ENCODE results near the gene COL5A3.
A peak's percentile ranks its signal among the peaks of the same experiment; 100 is the strongest.
"Not testable (repeated sequence)": the region's sequence is repeated elsewhere in the genome, so short reads cannot be mapped to it uniquely, and the experiment has no call there.

The COL5A3 gene

DNA sequence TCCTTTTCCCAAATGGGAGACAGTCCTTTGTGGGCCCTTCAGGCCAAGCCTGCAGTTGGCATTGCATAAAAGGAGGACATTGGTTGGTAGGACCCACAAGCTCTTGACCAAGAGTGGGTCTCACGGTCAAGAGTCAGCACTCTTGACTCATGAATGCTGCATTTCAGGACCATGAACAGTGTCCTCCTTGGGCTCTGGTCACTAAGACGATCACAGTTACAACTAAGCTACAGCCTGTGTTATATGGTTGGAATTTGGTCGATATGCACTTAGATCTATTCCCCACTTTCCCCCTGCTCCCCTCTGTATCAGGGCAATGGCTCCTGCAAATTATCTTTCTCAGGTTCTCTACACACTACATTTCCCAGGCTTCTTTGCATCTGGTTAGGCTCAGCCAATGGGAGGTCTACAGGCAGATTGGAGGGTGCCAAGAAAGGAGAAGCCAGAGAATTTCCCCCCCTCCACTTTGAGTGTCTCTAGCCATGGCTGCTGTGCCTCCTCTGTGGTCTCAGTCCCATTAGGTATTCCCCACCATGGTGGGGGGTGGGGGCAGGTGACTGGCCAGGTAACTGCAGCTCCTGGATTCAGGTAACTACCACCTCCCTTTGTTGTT, 70.9 kb downstream of the COL5A3 start:
- DNase-seq (ENCODE audit: low read depth in 2 of 2, low spot score in 1 of 2) = no peak

DNA sequence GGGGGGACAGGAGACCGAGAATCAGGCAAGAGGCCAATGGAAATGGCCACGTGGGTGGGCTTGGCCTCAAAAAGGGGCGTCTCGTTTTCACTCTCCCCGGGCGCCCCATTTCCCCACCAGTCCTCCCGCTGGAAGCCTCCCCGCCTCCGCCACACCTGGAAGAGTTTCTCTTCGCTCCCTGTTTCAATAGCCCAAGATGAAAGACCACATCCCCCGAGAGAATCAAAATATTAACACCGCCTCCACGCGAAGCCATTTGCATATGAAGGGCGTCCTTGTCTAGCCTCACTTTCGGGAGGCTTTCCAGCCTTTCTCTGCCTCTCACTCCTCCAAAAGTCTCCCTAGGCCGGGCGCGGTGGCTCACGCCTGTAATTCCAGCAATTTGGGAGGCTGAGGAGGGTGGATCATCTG, 73.3 kb downstream of the COL5A3 start:
- DNase-seq (ENCODE audit: low read depth in 2 of 2, low spot score in 1 of 2) = no peak

DNA sequence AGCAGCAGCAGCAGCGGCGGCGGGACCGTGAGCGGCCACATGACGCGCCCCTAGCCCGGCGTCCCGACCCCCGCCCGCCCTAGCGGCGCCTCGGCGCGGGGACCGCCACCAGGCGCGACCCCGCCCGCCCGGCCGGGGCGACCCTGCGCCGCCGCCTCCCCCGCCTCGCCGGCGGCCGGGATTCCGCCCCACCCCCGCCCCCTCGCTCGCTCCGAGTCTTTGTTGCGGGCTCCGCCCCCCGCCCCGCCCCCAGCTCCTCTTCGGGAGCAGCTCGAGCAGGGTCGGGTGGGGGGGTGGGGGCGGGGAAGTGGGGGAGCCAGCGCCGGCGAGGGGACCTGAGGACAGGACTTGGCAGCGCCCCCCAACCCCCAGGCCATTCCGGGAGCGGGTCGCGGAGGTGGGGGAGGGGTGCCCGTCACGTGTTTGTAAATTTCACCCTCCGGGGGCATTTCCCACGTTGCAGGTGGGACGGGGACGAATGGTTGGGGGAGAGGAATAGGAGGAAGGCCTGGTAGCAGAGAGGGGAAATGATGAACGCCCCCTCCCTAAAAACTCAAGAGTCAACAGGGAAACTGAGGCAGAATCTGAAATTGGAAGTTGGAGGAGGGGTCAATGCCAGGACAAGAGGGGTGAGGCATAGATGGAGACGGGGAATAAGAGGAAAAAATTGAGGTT, 73.8 kb downstream of the COL5A3 start, which contains the start of gene OLFM2:
Gene OLFM2, minus strand, starts transcription at position 190 of the 675 bp plus-strand sequence. Its CDS starts 149 bp downstream, at position 41.
- DNase-seq (ENCODE audit: low read depth in 2 of 2, low spot score in 1 of 2) = peak in 1 of 2 donors; percentile 15

DNA sequence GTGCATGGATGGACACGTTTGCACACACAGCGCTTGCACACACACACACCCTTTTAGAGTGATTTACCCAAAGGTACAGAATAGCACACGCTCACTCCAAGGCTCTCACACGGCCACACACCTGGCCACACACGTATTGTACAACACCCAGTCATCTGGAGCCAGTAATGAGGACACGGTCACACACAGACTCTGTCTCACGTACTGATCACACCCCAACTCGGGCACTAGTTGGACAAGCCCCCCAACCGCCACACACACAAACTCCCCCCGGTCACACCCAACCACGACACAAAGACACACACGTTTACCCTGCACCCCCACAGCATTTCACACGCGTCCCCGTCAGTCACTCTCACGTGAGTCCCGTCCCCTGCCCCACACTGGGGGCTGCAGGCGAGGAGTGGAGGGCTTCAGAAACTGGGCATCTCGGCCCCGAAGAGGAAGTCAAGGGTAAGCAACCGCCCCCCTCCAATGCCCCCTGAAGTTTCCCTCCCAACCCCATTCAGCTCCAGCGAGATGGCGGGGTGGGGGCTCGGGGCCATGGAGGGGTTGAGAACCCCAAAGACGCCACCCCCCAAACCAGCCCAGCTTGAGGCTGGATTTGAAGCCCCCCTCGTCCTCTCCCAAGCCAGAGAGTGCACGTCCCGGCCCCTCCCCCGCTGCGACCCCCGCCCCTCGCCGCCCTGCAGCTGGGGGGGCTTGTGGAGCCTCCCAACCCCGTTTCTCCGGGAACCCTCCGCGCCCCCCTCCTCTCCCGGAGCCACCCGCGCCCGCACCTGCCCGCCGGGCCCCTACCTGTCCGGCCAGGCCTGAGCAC, 74.6 kb downstream of the COL5A3 start:
- DNase-seq (ENCODE audit: low read depth in 2 of 2, low spot score in 1 of 2) = no peak

DNA sequence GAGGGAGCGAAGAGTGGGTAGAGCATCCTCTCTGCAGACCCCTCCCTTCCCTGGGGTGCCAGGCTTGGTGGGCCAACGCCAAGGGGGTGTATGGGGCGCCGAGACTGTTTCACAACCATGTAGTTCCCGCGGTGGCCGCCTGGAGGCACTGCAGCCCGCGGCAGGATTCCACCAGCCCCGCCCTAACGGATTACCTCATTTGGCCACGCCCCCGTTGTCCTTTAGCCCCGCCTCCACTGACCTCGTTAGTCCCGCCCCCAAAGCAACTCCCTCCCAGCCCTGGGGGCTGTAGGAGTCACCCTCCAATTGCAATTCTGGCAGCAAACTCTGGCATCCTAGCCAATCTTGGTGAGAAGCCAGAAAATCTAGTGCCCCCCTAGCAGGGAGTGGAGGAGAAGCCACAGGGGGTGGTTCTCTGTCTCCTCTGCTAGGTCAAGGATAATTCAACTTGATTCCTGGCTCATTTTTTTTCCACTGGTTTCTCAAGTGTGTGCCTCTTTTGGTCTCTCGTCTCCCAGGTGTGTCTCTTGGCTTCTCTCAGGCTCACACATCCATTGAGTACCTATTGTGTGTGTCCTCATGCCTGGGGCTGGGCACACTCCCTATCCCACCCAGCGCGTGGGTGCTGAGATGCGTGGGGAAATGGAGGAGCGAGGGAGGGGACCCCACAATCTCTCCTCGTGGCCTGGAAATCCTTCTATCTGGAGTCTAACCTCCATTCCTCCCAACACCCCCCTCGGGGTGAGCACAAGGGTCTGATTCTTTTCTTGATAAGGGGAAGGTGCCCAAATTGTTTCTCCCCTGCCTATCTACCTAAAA, 76.0 kb downstream of the COL5A3 start:
- DNase-seq (ENCODE audit: low read depth in 2 of 2, low spot score in 1 of 2) = peak; percentile 51 to 76

DNA sequence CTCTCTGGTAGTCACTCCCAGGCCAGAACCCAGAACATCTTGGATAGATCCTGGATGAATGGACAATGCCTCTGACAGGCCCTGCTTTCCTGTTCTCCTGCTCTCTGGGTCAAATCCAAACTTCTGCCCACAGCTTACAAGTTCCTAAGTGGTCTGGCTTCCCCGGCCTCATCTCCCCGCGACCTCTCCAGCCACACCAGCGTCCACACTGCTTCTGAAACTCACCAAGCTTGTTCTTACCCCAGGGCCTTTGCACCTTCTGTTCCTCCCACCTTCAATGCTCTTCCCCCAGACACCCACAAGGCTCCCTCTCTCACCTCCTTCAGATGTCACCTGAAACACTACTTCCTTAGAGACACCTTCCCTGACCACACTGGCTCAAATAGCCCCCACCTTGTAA, 77.5 kb downstream of the COL5A3 start:
- DNase-seq (ENCODE audit: low read depth in 2 of 2, low spot score in 1 of 2) = no peak

DNA sequence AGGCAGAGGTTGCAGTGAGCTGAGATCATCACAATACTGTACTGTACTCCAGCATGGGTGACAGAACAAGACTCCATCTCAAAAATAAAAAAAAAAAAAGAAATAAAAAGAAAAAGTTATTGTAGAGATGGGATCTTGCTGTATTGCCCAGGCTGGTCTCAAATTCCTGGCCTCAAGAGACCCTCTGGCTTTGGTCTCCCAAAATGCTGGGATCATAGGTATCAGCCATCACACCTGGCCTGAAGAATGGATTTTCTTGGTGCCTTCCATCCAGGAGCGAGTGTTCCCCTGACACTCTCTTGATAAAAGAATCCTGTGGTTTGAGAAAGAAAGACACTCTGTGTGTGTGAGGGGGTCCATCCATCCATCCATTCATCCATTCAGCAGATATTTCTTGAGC, 78.7 kb downstream of the COL5A3 start:
- DNase-seq (ENCODE audit: low read depth in 2 of 2, low spot score in 1 of 2) = no peak

DNA sequence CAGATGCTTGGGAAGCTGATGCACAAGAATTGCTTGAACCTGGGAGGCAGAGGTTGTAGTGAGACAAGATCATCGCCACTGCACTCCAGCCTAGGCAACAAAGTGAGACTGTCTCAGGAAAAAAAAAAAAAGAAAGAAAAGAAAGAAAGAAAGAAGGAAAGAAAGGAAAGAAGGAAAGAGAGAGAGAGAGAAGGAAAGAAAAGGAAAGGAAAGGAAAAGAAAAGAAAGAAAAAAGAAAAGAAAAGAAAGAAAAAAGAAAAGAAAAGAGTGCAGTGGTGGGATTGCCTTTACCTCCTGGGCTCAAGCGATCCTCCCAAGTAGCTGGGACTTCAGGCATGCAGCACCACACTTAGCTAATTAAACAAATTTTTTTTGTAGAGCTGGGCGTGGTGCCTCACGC, 86.9 kb downstream of the COL5A3 start:
- DNase-seq (ENCODE audit: low read depth in 2 of 2, low spot score in 1 of 2) = no peak

DNA sequence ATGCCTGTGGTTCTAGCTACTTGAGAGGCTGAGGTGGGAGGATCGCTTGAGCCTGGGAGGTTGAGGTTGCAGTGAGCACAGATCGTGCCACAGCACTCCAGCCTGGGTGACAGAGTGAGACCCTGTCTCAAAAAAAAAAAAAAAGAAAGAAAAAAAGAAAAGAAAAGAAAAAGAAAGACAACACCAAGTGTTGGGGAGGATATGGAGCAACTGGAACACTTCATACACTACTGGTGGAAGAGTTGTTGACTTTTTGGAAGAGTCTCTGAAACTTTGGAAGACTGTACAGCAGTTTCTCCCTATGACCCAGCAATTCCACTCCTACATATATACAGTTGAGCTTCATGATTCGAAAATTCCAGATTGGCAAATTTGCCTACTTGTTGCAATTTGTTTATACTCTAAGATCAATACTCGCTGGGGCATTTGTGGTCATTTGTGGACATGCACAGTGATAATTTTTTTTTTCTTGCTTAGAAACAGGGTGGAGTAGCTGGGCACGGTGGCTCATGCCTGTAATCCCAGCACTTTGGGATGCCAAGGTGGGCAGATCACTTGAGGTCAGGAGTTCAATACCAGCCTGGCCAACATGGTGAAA, 87.4 kb downstream of the COL5A3 start:
- DNase-seq (ENCODE audit: low read depth in 2 of 2, low spot score in 1 of 2) = not testable (repeated sequence)

DNA sequence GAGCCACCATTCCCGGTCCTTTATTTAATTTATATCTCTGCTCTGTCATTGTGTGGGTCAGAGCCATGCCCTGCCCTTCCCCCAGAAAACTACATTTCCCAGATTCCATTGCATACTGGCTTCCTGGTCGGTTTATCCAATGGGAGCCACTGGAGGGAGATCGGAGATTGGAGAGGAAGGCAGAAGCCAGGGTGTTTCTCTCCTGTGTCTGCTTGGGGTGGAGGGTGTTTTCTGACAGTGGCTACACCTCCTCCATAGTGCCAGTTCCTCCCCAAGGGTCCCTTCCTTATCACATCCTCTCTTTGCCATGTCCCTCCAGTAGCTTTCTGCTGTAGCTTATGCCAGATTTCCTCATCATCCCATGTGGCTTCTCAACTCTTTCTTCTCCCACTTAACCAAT, 93.0 kb downstream of the COL5A3 start:
- DNase-seq (ENCODE audit: low read depth in 2 of 2, low spot score in 1 of 2) = no peak

DNA sequence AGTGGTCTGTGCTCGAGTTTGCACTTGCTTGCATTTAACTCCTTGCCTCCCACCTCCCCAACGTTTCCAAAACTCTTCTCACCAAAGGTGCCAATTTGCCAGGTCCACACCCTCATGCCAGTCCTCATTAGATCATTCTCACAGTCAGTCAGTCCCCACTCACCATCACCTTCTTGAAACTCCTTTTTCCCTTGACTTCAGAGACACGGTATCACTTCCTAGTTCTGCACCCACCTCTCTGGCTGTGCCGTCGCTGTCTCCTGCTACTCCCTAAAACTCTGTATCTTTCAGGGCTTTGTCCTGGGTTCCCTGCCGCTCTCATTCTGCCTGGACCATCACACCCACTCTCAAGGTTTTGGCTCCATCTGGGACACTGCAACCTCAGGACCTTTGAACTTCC, 93.6 kb downstream of the COL5A3 start:
- DNase-seq (ENCODE audit: low read depth in 2 of 2, low spot score in 1 of 2) = no peak

DNA sequence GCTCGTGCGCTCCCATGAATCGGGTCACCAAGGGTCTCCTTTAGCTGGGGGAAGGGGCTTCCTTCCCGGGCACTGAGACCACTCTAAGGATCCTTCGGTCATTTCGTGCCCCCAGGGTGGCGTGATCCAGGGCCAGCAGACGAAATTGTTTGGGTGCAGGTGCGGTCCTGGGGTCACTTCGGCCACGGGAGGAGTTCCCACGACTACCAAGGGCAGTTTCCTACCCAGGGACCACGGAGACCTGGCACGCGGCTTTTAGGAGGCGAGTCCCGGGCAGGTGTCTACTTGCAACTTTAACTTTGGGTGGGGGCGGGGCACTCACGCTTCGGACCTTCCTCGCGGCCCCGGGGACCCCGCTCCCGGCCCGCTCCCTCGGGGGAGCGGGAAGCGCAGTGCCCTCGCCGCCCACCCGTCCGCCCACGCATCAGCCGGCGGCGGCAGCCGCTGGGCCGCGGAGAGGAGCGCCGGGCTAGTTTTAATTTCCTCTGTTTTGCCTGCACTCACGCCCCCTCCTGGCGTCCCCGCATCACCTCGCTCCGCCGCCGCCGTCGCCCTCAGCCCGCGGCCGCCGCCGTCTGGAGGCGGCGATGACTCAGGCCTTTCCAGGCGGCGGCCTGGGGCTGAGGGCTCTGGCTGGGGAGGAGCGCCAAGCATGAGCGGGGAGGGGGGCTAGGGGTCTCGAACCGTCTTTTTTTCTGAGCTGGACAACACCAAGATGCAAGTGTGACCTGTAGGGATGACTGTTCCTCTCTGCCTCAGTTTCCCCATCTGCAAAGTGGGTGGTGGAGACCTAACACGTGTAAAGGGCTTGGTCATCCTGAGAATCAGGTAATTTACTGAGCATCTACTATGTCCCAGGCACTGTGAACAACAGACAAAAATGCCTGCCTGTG, 95.7 kb downstream of the COL5A3 start:
- DNase-seq (ENCODE audit: low read depth in 2 of 2, low spot score in 1 of 2) = peak; percentile 54 to 73

DNA sequence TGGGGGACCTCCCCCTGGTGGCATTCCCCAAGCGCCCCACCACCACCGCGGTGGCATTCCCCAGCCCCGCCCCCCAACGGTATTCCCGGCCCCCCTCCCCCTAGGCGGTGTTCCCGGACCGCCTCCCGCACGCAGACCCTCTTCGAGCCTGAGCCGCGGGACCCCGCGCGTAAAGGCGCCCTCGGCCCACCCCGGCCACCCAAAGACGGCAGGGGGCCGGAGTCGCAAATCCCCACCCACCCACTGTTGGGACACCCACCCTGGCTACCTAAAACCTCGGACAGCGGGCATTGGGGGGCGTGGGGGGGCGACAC, 96.3 kb downstream of the COL5A3 start:
- DNase-seq (ENCODE audit: low read depth in 2 of 2, low spot score in 1 of 2) = no peak

DNA sequence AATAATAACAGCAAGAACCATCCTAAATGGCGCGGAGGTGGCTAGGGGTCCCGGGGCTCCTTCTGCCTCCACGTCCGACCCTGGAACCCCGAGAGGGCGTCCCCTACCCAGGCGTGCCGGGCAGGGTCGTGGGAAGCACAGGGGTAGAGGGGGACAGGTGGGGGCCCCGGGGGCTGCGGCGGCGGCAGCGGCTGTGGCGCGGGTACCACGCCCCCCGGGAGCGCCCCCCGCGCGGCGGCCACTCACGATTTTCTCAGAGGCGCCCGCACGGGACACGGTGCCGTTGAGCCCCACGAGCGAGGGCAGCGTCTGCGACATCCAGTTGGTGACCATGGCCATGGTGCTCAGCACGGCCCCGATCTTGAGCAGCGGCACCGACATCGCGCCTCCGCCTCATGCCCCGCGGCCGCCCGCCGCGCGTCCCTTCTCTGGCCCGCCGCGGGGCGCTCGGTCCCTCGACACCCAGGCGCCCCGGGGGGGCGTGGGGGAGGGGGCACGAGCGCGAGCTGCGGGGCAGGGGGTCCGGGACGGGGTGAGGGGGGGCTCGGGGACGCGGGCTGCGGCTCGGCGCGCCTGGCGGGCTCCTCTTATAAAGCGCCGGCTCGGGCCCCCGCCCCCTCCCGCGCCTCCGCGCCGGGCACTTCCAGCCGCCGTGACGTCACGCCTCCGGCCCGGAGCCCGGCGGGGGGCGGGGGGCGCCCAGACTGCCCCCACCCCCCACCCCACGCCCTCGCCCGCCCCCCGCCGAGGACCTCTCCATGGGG, 96.9 kb downstream of the COL5A3 start:
- no peak for DNase-seq (ENCODE audit: low read depth in 2 of 2, low spot score in 1 of 2)

DNA sequence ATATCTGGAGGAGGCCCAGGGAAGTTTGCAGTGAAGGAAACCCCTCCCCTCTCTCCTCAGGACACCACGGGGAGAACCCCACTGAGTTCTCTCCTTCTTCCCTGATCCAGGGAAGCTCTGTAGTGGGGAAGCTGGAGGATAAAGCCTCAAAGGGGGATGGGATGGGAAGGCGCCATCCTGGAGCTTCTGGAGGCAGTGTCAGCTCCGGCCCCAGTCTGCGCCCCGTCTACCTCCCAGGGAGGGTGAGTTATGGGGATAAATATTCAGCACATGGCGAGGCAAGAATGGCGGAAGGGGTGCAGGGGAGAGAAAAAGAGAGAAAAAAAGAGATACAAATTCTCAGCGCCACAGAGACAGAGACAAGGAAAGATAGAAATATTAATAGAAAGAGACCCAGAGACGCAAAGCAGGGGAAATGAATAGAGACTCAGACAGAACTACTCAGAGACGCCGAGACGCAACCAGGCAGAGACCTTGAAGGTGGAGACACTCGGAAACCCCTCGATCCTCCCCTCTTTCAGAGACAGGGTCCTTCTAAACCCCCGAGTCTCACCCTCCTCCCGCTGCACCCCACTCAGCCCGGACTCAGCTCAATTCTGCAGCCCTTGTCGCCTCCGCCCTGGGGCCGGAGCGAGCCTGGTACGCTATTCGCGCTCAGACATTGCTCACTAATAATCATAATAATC, 97.6 kb downstream of the COL5A3 start:
- no peak for DNase-seq (ENCODE audit: low read depth in 2 of 2, low spot score in 1 of 2)

DNA sequence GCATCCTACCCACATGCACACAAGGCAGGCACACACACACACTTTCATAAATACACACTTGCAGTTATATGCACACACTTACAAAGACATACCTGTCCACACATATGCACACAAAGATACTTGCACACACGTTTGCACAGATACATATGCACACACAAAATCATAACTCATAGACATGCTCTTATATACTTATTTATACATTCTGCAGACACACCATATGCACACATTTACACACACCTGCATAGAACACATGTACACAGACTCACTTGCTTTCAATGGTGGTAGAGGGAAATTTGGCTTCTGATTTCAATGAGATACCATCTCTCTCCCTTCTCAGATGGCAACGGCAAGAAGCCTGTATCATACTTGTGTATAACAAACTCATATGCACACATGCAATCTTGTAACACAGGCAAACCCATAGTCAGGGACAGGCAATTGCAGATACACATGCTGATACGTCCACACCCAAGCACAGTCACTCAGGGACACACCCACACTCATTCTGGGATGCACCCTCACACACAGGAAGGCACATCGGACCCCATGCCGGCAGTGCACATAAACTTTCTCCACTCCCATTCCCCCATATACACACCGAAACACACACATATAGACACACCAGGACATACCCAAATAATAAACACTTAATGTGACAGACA, 98.6 kb downstream of the COL5A3 start:
- DNase-seq (ENCODE audit: low read depth in 2 of 2, low spot score in 1 of 2) = no peak

DNA sequence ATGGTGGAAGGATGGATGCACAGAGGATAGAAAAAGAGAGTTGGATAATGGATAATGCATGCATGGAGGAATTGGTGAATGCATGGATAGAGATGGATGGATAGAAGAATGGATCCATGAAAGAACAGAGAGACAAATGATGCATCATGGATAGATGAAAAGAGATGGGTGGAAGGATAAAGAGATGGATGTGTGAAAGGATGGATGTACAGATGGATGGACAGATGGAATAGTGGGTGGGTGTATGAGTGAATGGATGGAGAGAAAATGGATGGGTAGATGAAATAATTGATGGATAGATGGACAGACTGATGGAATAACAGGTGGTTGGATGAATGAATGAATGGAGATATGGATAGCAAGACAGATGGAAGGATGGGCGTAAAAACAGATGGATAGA, 99.7 kb downstream of the COL5A3 start:
- DNase-seq (ENCODE audit: low read depth in 2 of 2, low spot score in 1 of 2) = no peak
